Smooth muscle cell (in vitro differentiated cells): ENCODE measurements around the gene EDA2R. TPM values are rescaled to one million over a fixed set of nuclear protein-coding genes. Genes with fewer than 3 reads are reported as not detected.

Experiments
- DNase-seq: peaks from one replicate; lab custom pipeline; 2025; ENCODE audit not compliant: unreplicated experiment; lab: John Stamatoyannopoulos, UW
- H2AFZ ChIP-seq: fragments of 200-600 bp; sonication (generic); 2 replicates; pipeline ENCODE4 v1.6.0; 2016; ENCODE audit warnings: antibody characterized with exemption, low read depth, mild to moderate bottlenecking
- H3F3A ChIP-seq: fragments of 200-600 bp; sonication (generic); 2 replicates; pipeline ENCODE4 v1.6.0; 2017; ENCODE audit warnings: antibody characterized with exemption, low read depth
- H3K27ac ChIP-seq: fragments of 200-600 bp; sonication (generic); 2 replicates; pipeline ENCODE4 v1.5.1; 2016; ENCODE audit warnings: low read depth, mild to moderate bottlenecking
- H3K27me3 ChIP-seq: fragments of 200-600 bp; sonication (generic); 2 replicates; pipeline ENCODE4 v1.6.1; 2016; ENCODE audit warnings: low read depth, mild to moderate bottlenecking
- H3K36me3 ChIP-seq: fragments of 200-600 bp; sonication (generic); 2 replicates; pipeline ENCODE4 v1.5.1; 2016; ENCODE audit warnings: low read depth
- H3K4me1 ChIP-seq: fragments of 200-600 bp; sonication (generic); 2 replicates; pipeline ENCODE4 v1.5.1; 2016; ENCODE audit warnings: low read depth
- H3K4me2 ChIP-seq: fragments of 200-600 bp; sonication (generic); 2 replicates; pipeline ENCODE4 v1.6.0; 2016; ENCODE audit warnings: mild to moderate bottlenecking
- H3K4me3 ChIP-seq: fragments of 200-600 bp; sonication (generic); 2 replicates; pipeline ENCODE4 v1.5.1; 2016; ENCODE audit warnings: mild to moderate bottlenecking
- H3K79me2 ChIP-seq: fragments of 200-600 bp; sonication (generic); 2 replicates; pipeline ENCODE4 v1.6.0; 2016; ENCODE audit warnings: low read depth, mild to moderate bottlenecking
- H3K9ac ChIP-seq: fragments of 200-600 bp; sonication (generic); 2 replicates; pipeline ENCODE4 v1.6.0; 2016; ENCODE audit warnings: low read depth
- H3K9me3 ChIP-seq: fragments of 200-600 bp; sonication (generic); replicated peaks from 2 replicates; pipeline ENCODE4 v1.5.1; 2016; ENCODE audit warnings: low read depth
- H4K20me1 ChIP-seq: fragments of 200-600 bp; sonication (generic); 2 replicates; pipeline ENCODE4 v1.6.0; 2016; ENCODE audit warnings: low read depth
- WGBS: methylation state at CpG from one replicate; pipeline ENCODE4 v1.1.7; 2016; ENCODE audit warnings: low lambda C conversion rate; 5-methylcytosine and 5-hydroxymethylcytosine counted together
- polyA plus RNA-seq: library from polyadenylated mRNA; unstranded; fragments of >200 nt; fragmentation: Nextera tagmentation; extraction: Ambion mirVana; gene quantifications from 2 replicates; pipeline ENCODE4 v1.2.1, GENCODE V29; 2016
- total RNA-seq: library from RNA; depleted of rRNA; stranded (reverse); fragments of >200 nt; gene quantifications from 2 replicates; pipeline ENCODE4 v1.2.3, GENCODE V29; 2014
- TF ChIP-seq, protein P1 (sequence below): fragments of 200-600 bp; sonication (generic); IDR thresholded peaks from 2 replicates; pipeline ENCODE4 v1.5.1; 2017; ENCODE audit warnings: borderline replicate concordance, mild to moderate bottlenecking, antibody characterized with exemption; ENCODE audit not compliant: insufficient read depth, poor library complexity, severe bottlenecking

Gene EDA2R
- total and polyA plus RNA-seq, 2 experiments from 2014 or later, result 4.3 to 7.6 TPM

DNA sequence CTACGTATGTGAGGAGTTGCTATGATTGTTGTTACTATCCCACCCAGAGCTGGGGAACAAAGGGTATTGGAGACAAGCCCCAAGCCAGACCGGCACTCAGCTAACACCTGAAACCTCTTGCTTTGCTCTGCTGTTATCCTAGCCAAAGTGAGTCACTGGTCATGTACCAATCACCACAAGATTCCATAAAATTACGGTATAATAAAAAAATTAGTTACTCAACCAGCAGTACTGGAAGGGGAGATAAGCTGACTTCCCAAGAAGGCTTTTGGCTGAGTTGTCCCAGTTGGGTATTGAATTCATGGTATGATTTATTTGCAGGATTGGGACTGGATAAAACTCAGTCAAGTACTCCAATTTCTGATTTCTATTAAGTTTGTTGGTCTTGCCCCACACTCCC, 5.3 kb downstream of the EDA2R start:
- TF ChIP-seq, protein P1, sequence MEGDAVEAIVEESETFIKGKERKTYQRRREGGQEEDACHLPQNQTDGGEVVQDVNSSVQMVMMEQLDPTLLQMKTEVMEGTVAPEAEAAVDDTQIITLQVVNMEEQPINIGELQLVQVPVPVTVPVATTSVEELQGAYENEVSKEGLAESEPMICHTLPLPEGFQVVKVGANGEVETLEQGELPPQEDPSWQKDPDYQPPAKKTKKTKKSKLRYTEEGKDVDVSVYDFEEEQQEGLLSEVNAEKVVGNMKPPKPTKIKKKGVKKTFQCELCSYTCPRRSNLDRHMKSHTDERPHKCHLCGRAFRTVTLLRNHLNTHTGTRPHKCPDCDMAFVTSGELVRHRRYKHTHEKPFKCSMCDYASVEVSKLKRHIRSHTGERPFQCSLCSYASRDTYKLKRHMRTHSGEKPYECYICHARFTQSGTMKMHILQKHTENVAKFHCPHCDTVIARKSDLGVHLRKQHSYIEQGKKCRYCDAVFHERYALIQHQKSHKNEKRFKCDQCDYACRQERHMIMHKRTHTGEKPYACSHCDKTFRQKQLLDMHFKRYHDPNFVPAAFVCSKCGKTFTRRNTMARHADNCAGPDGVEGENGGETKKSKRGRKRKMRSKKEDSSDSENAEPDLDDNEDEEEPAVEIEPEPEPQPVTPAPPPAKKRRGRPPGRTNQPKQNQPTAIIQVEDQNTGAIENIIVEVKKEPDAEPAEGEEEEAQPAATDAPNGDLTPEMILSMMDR, result no peak
- H3K79me2 ChIP-seq, result peaks cover 35% of the 10 kb centered on the region
- peak overlapping the region; percentile 64 for H3K27ac ChIP-seq
- H3K4me1 ChIP-seq, result no peaks in the 10 kb centered on the region
- H3K9ac ChIP-seq, result no peak overlapping the region
- peaks cover 49% of the 10 kb centered on the region for H4K20me1 ChIP-seq
- peaks cover 3% of the 10 kb centered on the region for H3K9me3 ChIP-seq
- no peak for DNase-seq
- no peak overlapping the region for H2AFZ ChIP-seq
- H3K4me3 ChIP-seq, result no peak overlapping the region
- no peaks in the 10 kb centered on the region for H3K27me3 ChIP-seq
- peak overlapping the region; percentile 57 for H3K4me2 ChIP-seq
- no peaks in the 10 kb centered on the region for H3F3A ChIP-seq
- no peaks in the 10 kb centered on the region for H3K36me3 ChIP-seq
- 66% methylated on average over 3 of the region's 3 CpGs for WGBS

- no peaks in the 10 kb centered on the region for H3K36me3 ChIP-seq
- no peaks in the 10 kb centered on the region for H3F3A ChIP-seq
- peaks cover 3% of the 10 kb centered on the region for H3K9me3 ChIP-seq
- no peak overlapping the region for H3K9ac ChIP-seq
- H2AFZ ChIP-seq, result no peak overlapping the region
- DNase-seq, result no peak
- 74% methylated on average over 4 of the region's 4 CpGs for WGBS
- H3K27me3 ChIP-seq, result no peaks in the 10 kb centered on the region
- peak overlapping the region; percentile 64 for H3K27ac ChIP-seq
- peak overlapping the region; percentile 57 for H3K4me2 ChIP-seq
- H4K20me1 ChIP-seq, result peaks cover 50% of the 10 kb centered on the region
- H3K79me2 ChIP-seq, result peaks cover 35% of the 10 kb centered on the region
- H3K4me3 ChIP-seq, result no peak overlapping the region
- no peaks in the 10 kb centered on the region for H3K4me1 ChIP-seq
- TF ChIP-seq, protein P1, result no peak
These were observed 5.9 kb downstream of the EDA2R start for GRCh38 chrX:66632981-66633380.

GRCh38 chrX:66632473-66632872, 6.4 kb downstream of the EDA2R start:
- Histone ChIP-seq H3K9ac (no peak overlapping the region), H4K20me1 (peaks cover 55% of the 10 kb centered on the region), H3K4me3 (no peak overlapping the region), H3F3A (no peaks in the 10 kb centered on the region), H3K27ac (peak overlapping the region; percentile 64), H2AFZ (no peak overlapping the region), H3K36me3 (no peaks in the 10 kb centered on the region), H3K4me2 (no peak overlapping the region), H3K4me1 (no peaks in the 10 kb centered on the region), H3K9me3 (peaks cover 3% of the 10 kb centered on the region), H3K27me3 (no peaks in the 10 kb centered on the region), H3K79me2 (peaks cover 37% of the 10 kb centered on the region)
- TF ChIP-seq, protein P1, result no peak
- 39% methylated on average over 2 of the region's 2 CpGs for WGBS
- no peak for DNase-seq

DNA sequence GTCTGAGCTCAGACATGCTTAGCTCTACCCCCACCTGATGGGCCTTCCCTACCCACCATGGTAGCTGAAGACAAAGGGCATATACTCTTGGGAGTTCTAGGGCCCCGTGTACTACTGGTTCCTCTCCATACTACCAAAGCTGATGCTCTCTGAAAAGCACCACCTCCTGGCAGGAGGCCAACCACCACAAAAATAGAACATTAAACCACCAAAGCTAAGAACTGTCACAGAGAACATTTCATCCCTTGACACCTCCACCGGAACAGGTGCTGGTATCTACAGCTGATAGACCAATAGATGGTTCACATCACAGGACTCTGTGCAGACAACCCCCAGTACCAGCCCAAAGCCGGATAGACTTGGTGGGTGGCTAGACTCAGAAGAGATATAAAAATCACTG, 13.4 kb downstream of the EDA2R start:
- Histone ChIP-seq H3K79me2 (peaks cover 33% of the 10 kb centered on the region), H3K9me3 (peaks cover 3% of the 10 kb centered on the region), H3K9ac (no peak overlapping the region), H3K36me3 (no peaks in the 10 kb centered on the region), H3K4me1 (no peaks in the 10 kb centered on the region), H3K27ac (no peak overlapping the region), H3K27me3 (no peaks in the 10 kb centered on the region), H3F3A (no peaks in the 10 kb centered on the region), H2AFZ (no peak overlapping the region), H4K20me1 (peaks cover 88% of the 10 kb centered on the region), H3K4me2 (no peak overlapping the region), H3K4me3 (no peak overlapping the region)
- no peak for DNase-seq
- WGBS, result 79% methylated on average over 3 of the region's 3 CpGs
- TF ChIP-seq, protein P1, result no peak
